Cerebellar cortex (tissue), 1 donor: ENCODE results near the gene TMCO4.
"Not testable (repeated sequence)": the region's sequence is repeated elsewhere in the genome, so short reads cannot be mapped to it uniquely, and the experiment has no call there.

Source experiments
- DNase-seq: peaks from one replicate; pipeline ENCODE4 v3.0.0-alpha.2; 2015; ENCODE audit warnings: low spot score

Gene TMCO4

DNA sequence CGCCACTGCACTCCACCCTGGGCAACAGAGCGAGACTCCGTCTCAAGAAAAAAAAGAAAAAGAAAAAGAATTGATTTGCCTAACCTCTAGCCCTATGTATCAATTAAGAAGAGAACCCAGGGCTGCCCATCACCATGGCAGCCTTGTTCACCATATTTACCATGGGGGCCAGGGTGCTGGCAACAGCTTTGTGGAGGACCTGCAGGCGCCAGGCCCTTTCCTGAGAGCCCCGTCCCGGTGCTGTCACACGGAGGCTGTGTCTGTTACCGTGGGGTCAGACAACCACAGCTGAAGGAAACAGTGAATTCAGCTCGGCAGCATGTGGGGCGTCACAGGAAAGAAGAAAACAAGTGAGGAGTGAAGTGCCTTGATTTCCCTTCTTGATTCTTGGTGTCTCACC, 162.1 kb downstream of the TMCO4 start:
- no peak for DNase-seq

DNA sequence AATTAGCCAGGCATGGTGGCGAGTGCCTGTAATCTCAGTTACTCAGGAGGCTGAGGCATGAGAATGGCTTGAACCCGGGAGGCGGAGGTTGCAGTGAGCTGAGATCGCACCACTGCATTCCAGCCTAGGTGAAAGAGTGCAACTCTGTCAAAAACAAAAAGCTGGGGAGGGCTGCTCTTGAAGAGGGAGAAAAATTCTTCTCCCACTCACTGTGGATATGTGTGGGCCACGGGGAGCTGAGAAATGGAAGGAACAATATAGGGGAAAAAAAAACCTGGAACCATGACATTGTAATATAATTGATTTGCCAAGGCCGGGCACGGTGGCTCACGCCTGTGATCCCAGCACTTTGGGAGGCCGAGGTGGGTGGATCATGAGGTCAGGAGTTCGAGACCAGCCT, 163.0 kb downstream of the TMCO4 start:
- DNase-seq, result not testable (repeated sequence)

DNA sequence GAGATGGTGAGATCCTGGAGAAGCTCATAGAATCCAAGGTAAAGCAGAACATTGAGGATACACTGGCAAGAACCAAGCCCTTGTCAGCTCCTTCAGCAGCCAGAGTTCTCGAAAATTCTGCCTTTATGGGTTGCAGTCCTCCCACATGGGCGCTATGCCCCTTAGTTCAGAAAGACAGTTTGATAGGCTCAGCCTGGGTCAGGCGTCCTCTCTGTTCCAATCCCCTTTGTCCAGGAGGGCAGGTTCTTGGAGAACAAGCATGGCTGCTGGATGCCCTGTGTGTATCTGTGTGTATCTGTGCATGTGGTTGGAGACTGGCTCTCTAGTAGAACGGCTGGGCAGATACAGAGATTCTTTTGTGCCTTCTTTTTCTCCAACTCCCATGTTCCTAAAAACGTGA, 163.7 kb downstream of the TMCO4 start:
- no peak for DNase-seq

DNA sequence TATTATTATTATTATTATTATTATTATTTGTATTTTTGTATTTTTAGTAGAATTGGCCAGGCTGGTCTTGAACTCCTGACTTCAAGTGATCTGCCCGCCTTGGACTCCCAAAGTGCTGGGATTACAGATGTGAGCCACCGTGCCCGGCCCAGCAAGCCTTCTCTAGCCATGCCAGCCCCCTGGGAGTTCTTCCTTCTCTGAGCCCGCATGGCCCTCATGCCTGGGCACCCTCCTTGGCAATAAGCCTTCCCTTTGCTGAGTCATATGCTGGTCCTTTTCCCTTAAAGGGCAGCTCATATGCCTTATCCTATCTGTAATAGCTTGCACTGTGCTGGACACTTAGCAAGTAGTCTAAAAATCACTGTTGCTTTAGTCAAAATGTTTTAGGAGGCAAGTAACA, 164.1 kb downstream of the TMCO4 start:
- no peak for DNase-seq

GRCh38 chr1:19635064-19635463, 164.7 kb downstream of the TMCO4 start:
- not testable (repeated sequence) for DNase-seq

- DNase-seq, result no peak
These were observed 166.6 kb downstream of the TMCO4 start for GRCh38 chr1:19633106-19633505.
